Neuronal stem cell (in vitro differentiated cells): Measurements from ENCODE around the gene ZNF549.
"Not testable (repeated sequence)": the region's sequence is repeated elsewhere in the genome, so short reads cannot be mapped to it uniquely, and the experiment has no call there.

Experiments used
- DNase-seq: peaks from one replicate; pipeline ENCODE4 v3.0.0-alpha.2; 2013; ENCODE audit warnings: low spot score
- H2AFZ ChIP-seq: one replicate; pipeline ENCODE4 v1.6.1; 2013; ENCODE audit warnings: mild to moderate bottlenecking, low read length, inconsistent platforms
- H2AK5ac ChIP-seq: 2 replicates; pipeline ENCODE4 v1.6.1; 2013; ENCODE audit warnings: low read depth, mild to moderate bottlenecking, inconsistent platforms, low read length, moderate library complexity, mixed read lengths
- H2BK120ac ChIP-seq: 2 replicates; pipeline ENCODE4 v1.6.1; 2013; ENCODE audit warnings: low read depth, mild to moderate bottlenecking, inconsistent platforms, low read length, moderate library complexity, mixed read lengths
- H2BK12ac ChIP-seq: one replicate; pipeline ENCODE4 v1.6.1; 2013; ENCODE audit warnings: low read length, inconsistent platforms
- H2BK15ac ChIP-seq: 2 replicates; pipeline ENCODE4 v1.6.1; 2013; ENCODE audit warnings: mild to moderate bottlenecking, low read length, inconsistent platforms, mixed read lengths
- H2BK5ac ChIP-seq: one replicate; pipeline ENCODE4 v1.6.1; 2013; ENCODE audit warnings: inconsistent platforms, mild to moderate bottlenecking, low read length, moderate library complexity
- H3K14ac ChIP-seq: one replicate; pipeline ENCODE4 v1.6.1; 2013; ENCODE audit warnings: low read length, inconsistent platforms
- H3K18ac ChIP-seq: 2 replicates; pipeline ENCODE4 v1.6.1; 2013; ENCODE audit warnings: low read length, inconsistent platforms
- H3K23ac ChIP-seq: 2 replicates; pipeline ENCODE4 v1.6.1; 2013; ENCODE audit warnings: low read depth, mild to moderate bottlenecking, mixed read lengths, low read length, inconsistent platforms; ENCODE audit not compliant: poor library complexity
- H3K27ac ChIP-seq: replicated peaks from 3 replicates; pipeline ENCODE4 v1.5.1; 2013; ENCODE audit warnings: low read length, inconsistent platforms
- H3K27me3 ChIP-seq, 3 experiments: 2 replicates each; pipeline ENCODE4 v1.6.1; 2013; ENCODE audit warnings: low read length in 3 of 3, mild to moderate bottlenecking in 2 of 3, inconsistent platforms in 1 of 3, low read depth in 1 of 3, mixed read lengths in 1 of 3, moderate library complexity in 1 of 3; ENCODE audit not compliant: control insufficient read depth in 3 of 3, insufficient read depth in 3 of 3
- H3K36me3 ChIP-seq, 2 donors: replicated peaks in 1 of 2; 2 replicates each; pipeline ENCODE4 v1.6.1; 2013; ENCODE audit warnings: low read length in 2 of 2; ENCODE audit not compliant: control insufficient read depth in 2 of 2, insufficient read depth in 2 of 2
- H3K4ac ChIP-seq: 2 replicates; pipeline ENCODE4 v1.6.1; 2013; ENCODE audit warnings: inconsistent platforms, mild to moderate bottlenecking, low read length, moderate library complexity
- H3K4me1 ChIP-seq, 2 donors: 1 replicate in 1 of 2; 2 replicates in 1 of 2; pipeline ENCODE4 v1.6.1; 2013; ENCODE audit warnings: low read length in 2 of 2, low read depth in 1 of 2; ENCODE audit not compliant: control insufficient read depth in 2 of 2, insufficient read depth in 1 of 2
- H3K4me2 ChIP-seq: one replicate; pipeline ENCODE4 v1.6.1; 2013; ENCODE audit warnings: mild to moderate bottlenecking, low read length, inconsistent platforms; ENCODE audit not compliant: insufficient read depth, poor library complexity, severe bottlenecking
- H3K4me3 ChIP-seq, 2 donors: 2 replicates each; pipeline ENCODE4 v1.5.1; 2013; ENCODE audit warnings: low read length in 2 of 2, mild to moderate bottlenecking in 2 of 2, inconsistent platforms in 1 of 2, moderate library complexity in 1 of 2
- H3K79me1 ChIP-seq: one replicate; pipeline ENCODE4 v1.6.1; 2013; ENCODE audit warnings: low read depth, mild to moderate bottlenecking, inconsistent platforms, low read length, moderate library complexity
- H3K9ac ChIP-seq: one replicate; pipeline ENCODE4 v1.6.1; 2013; ENCODE audit warnings: mild to moderate bottlenecking, low read depth, low read length, inconsistent platforms; ENCODE audit not compliant: poor library complexity
- H3K9me3 ChIP-seq, 2 donors: replicated peaks in 1 of 2; 2 replicates each; pipeline versions ENCODE3 to v1.6.1; 2013; ENCODE audit warnings: low read length in 2 of 2, mild to moderate bottlenecking in 2 of 2, inconsistent platforms in 1 of 2, low read depth in 1 of 2, mixed read lengths in 1 of 2, moderate library complexity in 1 of 2; ENCODE audit not compliant: control insufficient read depth in 2 of 2, insufficient read depth in 1 of 2
- H4K8ac ChIP-seq: one replicate; pipeline ENCODE4 v1.6.1; 2013; ENCODE audit warnings: low read depth, mild to moderate bottlenecking, inconsistent platforms, low read length, moderate library complexity
- H4K91ac ChIP-seq: one replicate; pipeline ENCODE4 v1.6.1; 2013; ENCODE audit warnings: low read length, low read depth, mild to moderate bottlenecking, inconsistent platforms; ENCODE audit not compliant: poor library complexity
- WGBS, 2 donors: extraction: QIAGEN DNeasy Blood & Tissue Kit; methylation state at CpG; one replicate each; pipeline ENCODE4 v1.1.7; 2013; ENCODE audit warnings: missing lambda C conversion rate in 2 of 2, mixed read lengths in 1 of 2; ENCODE audit not compliant: insufficient read length in 2 of 2, insufficient replicate concordance in 1 of 2; ENCODE audit errors: extremely low coverage in 2 of 2; 5-methylcytosine and 5-hydroxymethylcytosine counted together

ZNF549 gene

DNA sequence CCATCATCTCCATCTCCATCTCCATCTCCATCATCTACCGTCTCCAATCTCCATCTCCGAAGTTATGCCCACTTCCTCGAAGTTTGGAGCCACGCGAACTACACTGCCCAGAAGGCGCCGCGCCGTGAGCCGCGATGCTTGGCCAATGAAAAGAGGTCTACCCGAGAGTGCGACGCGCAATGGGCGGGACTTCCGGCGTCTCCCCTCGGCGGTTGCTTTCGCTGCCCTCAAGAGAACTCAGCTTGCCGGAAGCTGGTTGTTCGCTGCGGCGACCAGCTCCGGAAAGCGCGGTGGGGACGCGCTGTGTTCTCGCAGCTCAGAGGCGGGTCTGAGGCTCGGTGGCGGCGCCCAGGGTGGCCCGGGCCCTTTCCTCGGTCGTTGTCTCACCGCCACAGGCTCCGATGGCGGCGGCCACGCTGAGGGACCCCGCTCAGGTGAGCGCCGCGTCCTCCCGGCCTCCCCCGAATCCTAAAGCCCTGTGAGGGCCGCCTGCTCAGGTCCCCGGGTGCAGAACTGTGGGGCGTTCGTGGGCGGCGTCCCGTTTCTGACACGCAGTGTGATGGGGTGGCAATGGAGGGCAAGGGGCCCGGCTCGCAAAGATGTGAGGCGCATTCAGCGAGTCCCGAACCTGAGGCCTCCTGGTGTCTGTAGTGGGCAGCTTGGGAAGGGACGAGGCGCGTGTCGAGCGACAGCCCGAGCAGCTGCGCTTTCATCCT lies 27.3 kb upstream of the ZNF549 start, which contains the start of gene ZNF773:
Gene ZNF773, plus strand, starts transcription at position 259 of the 716 bp plus-strand sequence. Its CDS starts 143 bp downstream, at position 402.
- Histone ChIP-seq H2AFZ (peak within 1 kb of the TSS; percentile 93), H3K9me3 (peaks cover 0 to 38% of the 10 kb centered on the region in 2 donors), H3K18ac (peak within 1 kb of the TSS; percentile 94), H3K4me3 (peak within 1 kb of the TSS; percentile 78 to 98), H3K4me2 (peak within 1 kb of the TSS; percentile 40), H3K14ac (peak within 1 kb of the TSS; percentile 38), H3K9ac (peak within 1 kb of the TSS; percentile 89), H3K36me3 (peaks cover 6 to 32% of the 10 kb centered on the region in 2 donors)
- 100% methylated on average over 1 of the region's 69 CpGs for WGBS, 2 donors
- peak; percentile 91 for DNase-seq
- not testable (repeated sequence) for H2BK15ac ChIP-seq, H2BK120ac ChIP-seq, H4K8ac ChIP-seq, H2BK5ac ChIP-seq, H2BK12ac ChIP-seq, H4K91ac ChIP-seq, H3K79me1 ChIP-seq, H2AK5ac ChIP-seq, H3K27me3 ChIP-seq, H3K27ac ChIP-seq, H3K23ac ChIP-seq, H3K4me1 ChIP-seq, H3K4ac ChIP-seq

DNA sequence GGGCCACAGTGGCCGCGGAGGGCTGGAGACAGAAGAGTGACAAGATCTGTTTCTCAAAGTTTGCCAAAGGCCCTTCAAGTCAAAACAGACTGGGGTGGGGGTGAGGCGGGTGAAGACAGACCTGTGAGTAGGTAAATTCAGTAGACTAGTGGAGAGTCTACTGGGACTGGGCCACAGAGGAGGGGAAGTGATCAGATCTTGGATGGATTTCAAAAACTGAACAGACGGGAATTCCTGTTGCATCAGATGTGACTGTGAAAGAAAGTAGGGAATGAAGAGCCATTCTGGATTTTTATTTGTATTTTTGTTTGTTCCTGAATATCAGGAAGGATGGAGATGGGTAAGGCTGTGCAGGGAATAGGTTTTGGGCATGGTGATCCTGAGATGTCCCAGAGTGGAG lies 26.8 kb upstream of the ZNF549 start:
- not testable (repeated sequence) for H2BK15ac ChIP-seq, H2AK5ac ChIP-seq, DNase-seq, H3K79me1 ChIP-seq, H3K4ac ChIP-seq, H3K18ac ChIP-seq, H3K27ac ChIP-seq, H2BK120ac ChIP-seq, H2BK12ac ChIP-seq, H3K4me1 ChIP-seq, H4K8ac ChIP-seq, H3K23ac ChIP-seq, H4K91ac ChIP-seq, H3K27me3 ChIP-seq, H2AFZ ChIP-seq, H3K9ac ChIP-seq, H2BK5ac ChIP-seq, H3K14ac ChIP-seq
- Histone ChIP-seq H3K4me2 (peak overlapping the region; percentile 32), H3K36me3 (peaks cover 8 to 36% of the 10 kb centered on the region in 2 donors), H3K4me3 (peak overlapping the region in 1 of 2 donors; percentile 48), H3K9me3 (peaks cover 0 to 32% of the 10 kb centered on the region in 2 donors)
- WGBS, 2 donors: no CpG with 5 or more reads among the region's 4 CpGs

DNA sequence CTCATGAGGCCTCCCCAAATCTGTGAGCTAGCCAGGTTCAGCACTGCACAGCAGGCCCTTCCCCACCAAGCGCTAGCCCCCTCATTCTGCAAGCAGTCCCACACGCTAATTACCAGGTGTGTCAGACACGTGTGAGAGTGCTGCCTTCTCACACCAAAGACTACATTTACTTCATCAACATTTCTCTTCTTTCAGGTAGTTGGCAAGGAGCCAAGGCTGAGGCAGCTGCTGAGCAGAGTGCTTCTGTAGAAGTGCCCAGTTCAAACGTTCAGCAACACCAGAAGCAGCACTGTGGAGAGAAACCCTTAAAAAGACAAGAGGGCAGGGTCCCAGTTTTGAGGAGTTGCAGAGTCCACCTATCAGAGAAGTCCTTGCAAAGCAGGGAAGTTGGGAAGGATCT lies 21.0 kb upstream of the ZNF549 start:
- Histone ChIP-seq H4K91ac (no peak overlapping the region), H2BK120ac (no peak overlapping the region), H3K9ac (no peak overlapping the region), H3K4me3 (no peak overlapping the region), H3K4me2 (no peak overlapping the region), H2AFZ (no peak overlapping the region), H3K4me1 (no peaks in the 10 kb centered on the region), H3K27ac (no peak overlapping the region), H3K18ac (no peak overlapping the region), H2BK5ac (no peak overlapping the region), H2BK12ac (no peak overlapping the region), H4K8ac (no peak overlapping the region), H3K79me1 (no peaks in the 10 kb centered on the region), H3K23ac (no peak overlapping the region), H3K4ac (no peak overlapping the region), H2BK15ac (no peak overlapping the region), H2AK5ac (no peak overlapping the region), H3K14ac (no peak overlapping the region), H3K27me3 (no peaks in the 10 kb centered on the region), H3K9me3 (peaks cover 8 to 34% of the 10 kb centered on the region in 2 donors), H3K36me3 (peaks cover 28 to 69% of the 10 kb centered on the region in 2 donors)
- DNase-seq: no peak
- WGBS, 2 donors: no CpG with 5 or more reads among the region's 4 CpGs

DNA sequence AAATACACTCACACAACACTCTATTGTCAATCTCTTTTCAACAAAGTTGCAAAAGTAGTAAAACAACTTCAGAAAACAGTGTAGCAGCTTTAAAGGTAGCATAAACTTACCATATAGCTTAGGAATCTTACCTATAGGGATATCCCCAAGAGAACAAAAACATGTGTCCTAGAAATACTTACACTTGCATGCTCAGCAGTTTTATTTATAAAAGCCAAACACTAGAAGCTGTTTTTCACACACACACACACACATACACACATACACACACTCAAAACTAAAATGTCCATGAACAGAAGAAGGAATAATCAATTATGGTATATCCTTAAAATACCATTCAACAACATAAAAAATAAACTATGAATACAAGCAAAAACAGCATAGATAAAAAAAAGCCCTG lies 15.7 kb upstream of the ZNF549 start:
- Histone ChIP-seq H3K4me2 (no peak overlapping the region), H2BK120ac (no peak overlapping the region), H3K4ac (no peak overlapping the region), H3K9ac (no peak overlapping the region), H4K91ac (no peak overlapping the region), H2BK12ac (no peak overlapping the region), H3K27ac (no peak overlapping the region), H3K9me3 (peaks cover 19 to 60% of the 10 kb centered on the region in 2 donors), H3K18ac (no peak overlapping the region), H3K27me3 (no peaks in the 10 kb centered on the region), H2AFZ (no peak overlapping the region), H2BK15ac (no peak overlapping the region), H2AK5ac (no peak overlapping the region), H4K8ac (no peak overlapping the region), H3K79me1 (no peaks in the 10 kb centered on the region), H3K14ac (no peak overlapping the region), H2BK5ac (no peak overlapping the region), H3K23ac (no peak overlapping the region), H3K4me1 (no peaks in the 10 kb centered on the region), H3K4me3 (no peak overlapping the region), H3K36me3 (peaks cover 20 to 36% of the 10 kb centered on the region in 2 donors)
- no peak for DNase-seq
